GM13976 (cell line): ENCODE data around the gene FNDC3B.

ENCODE experiments used
- DNase-seq: peaks from one replicate; pipeline ENCODE4 v3.0.0; 2012; ENCODE audit warnings: low spot score
- CTCF ChIP-seq: IDR thresholded peaks from 2 replicates; pipeline ENCODE4 v1.5.1; 2012; ENCODE audit warnings: borderline replicate concordance, mild to moderate bottlenecking; ENCODE audit not compliant: insufficient read depth; ENCODE audit errors: extremely low read depth, missing control alignments, control extremely low read depth
- in situ Hi-C: fragments of 300-500 bp; cut with MboI; formaldehyde crosslinking; loops from one replicate; pipeline ENCODE4 v1.12.0; 2022; ENCODE audit warnings: low sequenced_read_pairs, mixed read lengths, inconsistent platforms; ENCODE audit not compliant: unreplicated experiment

The FNDC3B gene

GRCh38 chr3:172171396-172172075 is 132.2 kb downstream of the FNDC3B start:
- in situ Hi-C loops = no loop called here
- TF ChIP-seq CTCF = no peak
- no peak for DNase-seq

GRCh38 chr3:172173316-172174254 is 134.2 kb downstream of the FNDC3B start:
- no peak for TF ChIP-seq CTCF
- DNase-seq = no peak
- in situ Hi-C loops = no loop called here

- TF ChIP-seq CTCF = no peak
- in situ Hi-C loops = no loop called here
- no peak for DNase-seq
Measured at GRCh38 chr3:172174513-172175253, 135.3 kb downstream of the FNDC3B start.

GRCh38 chr3:172175254-172175599 is 135.8 kb downstream of the FNDC3B start:
- in situ Hi-C loops = no loop called here
- TF ChIP-seq CTCF = no peak
- DNase-seq = no peak

GRCh38 chr3:172176061-172176770 is 136.8 kb downstream of the FNDC3B start:
- TF ChIP-seq CTCF = no peak
- in situ Hi-C loops = no loop called here
- no peak for DNase-seq

- no peak for TF ChIP-seq CTCF
- in situ Hi-C loops = no loop called here
Measured at GRCh38 chr3:172177046-172177445, 137.7 kb downstream of the FNDC3B start.

More at GRCh38 chr3:172177046-172177445, 137.7 kb downstream of the FNDC3B start:
- no peak for DNase-seq
